OCI-LY1 (cell line): ENCODE results near the gene NAV2.

Experiments
- H2AFZ ChIP-seq: fragments of 200-600 bp; sonication (generic), shearing (Covaris generic); 2 replicates; pipeline ENCODE4 v1.6.0; 2014; ENCODE audit warnings: antibody characterized with exemption, mild to moderate bottlenecking, low read length
- H3F3A ChIP-seq: fragments of 200-600 bp; sonication (generic), shearing (Covaris generic); 2 replicates; pipeline ENCODE4 v1.6.0; 2014; ENCODE audit warnings: mild to moderate bottlenecking, antibody characterized with exemption, low read length, moderate library complexity; ENCODE audit not compliant: insufficient read depth
- H3K27ac ChIP-seq: fragments of 200-600 bp; sonication (generic); 2 replicates; pipeline ENCODE4 v1.5.1; 2014; ENCODE audit warnings: low read length, mixed run types, mild to moderate bottlenecking, low read depth; ENCODE audit not compliant: poor library complexity, severe bottlenecking
- H3K27me3 ChIP-seq: fragments of 200-600 bp; sonication (generic); 2 replicates; pipeline ENCODE4 v1.6.0; 2014; ENCODE audit warnings: antibody characterized with exemption, mild to moderate bottlenecking, low read length, moderate library complexity; ENCODE audit not compliant: insufficient read depth
- H3K36me3 ChIP-seq: fragments of 200-600 bp; sonication (generic); 2 replicates; pipeline ENCODE4 v1.6.1; 2014; ENCODE audit warnings: mild to moderate bottlenecking, antibody characterized with exemption, low read length, moderate library complexity, mixed read lengths; ENCODE audit not compliant: insufficient read depth
- H3K4me1 ChIP-seq: fragments of 200-600 bp; sonication (generic); 2 replicates; pipeline ENCODE4 v1.5.1; 2014; ENCODE audit warnings: mild to moderate bottlenecking, low read length, moderate library complexity; ENCODE audit not compliant: insufficient read depth, severe bottlenecking
- H3K4me2 ChIP-seq: fragments of 200-600 bp; sonication (generic), shearing (Covaris generic); 2 replicates; pipeline ENCODE4 v1.6.1; 2014; ENCODE audit warnings: low read length
- H3K4me3 ChIP-seq: fragments of 200-600 bp; sonication (generic); 2 replicates; pipeline ENCODE4 v1.5.1; 2014; ENCODE audit warnings: low read length, low read depth, mild to moderate bottlenecking, mixed read lengths; ENCODE audit not compliant: poor library complexity, severe bottlenecking
- H3K79me2 ChIP-seq: fragments of 200-600 bp; shearing (Covaris generic); 2 replicates; pipeline ENCODE4 v1.6.1; 2016; ENCODE audit warnings: mixed run types, low read length, mixed read lengths; ENCODE audit not compliant: insufficient read depth
- H3K9ac ChIP-seq: fragments of 200-600 bp; sonication (generic), shearing (Covaris generic); 2 replicates; pipeline ENCODE4 v1.6.1; 2014; ENCODE audit warnings: mild to moderate bottlenecking, low read length, mixed read lengths
- H3K9me2 ChIP-seq: fragments of 200-600 bp; sonication (generic), shearing (Covaris generic); 2 replicates; pipeline ENCODE4 v1.6.1; 2014; ENCODE audit warnings: low read depth, mild to moderate bottlenecking, low read length, mixed read lengths
- H3K9me3 ChIP-seq: fragments of 200-600 bp; shearing (Covaris generic); 2 replicates; pipeline ENCODE4 v1.6.1; 2014; ENCODE audit warnings: low read length, mixed read lengths
- H4K20me1 ChIP-seq: fragments of 200-600 bp; sonication (generic), shearing (Covaris generic); 2 replicates; pipeline ENCODE4 v1.6.0; 2016; ENCODE audit warnings: mild to moderate bottlenecking, low read length; ENCODE audit not compliant: insufficient read depth
- EZH2 ChIP-seq: fragments of 200-600 bp; sonication (generic), shearing (Covaris generic); IDR thresholded peaks from 2 replicates; pipeline ENCODE4 v1.8.0; 2017; ENCODE audit warnings: borderline replicate concordance, mixed run types, mild to moderate bottlenecking, antibody characterized with exemption, low read length, moderate library complexity, mixed read lengths
- TF ChIP-seq, protein P1 (sequence below): fragments of 200-600 bp; sonication (generic), shearing (Covaris generic); IDR thresholded peaks from 2 replicates; pipeline ENCODE4 v1.5.1; 2017; ENCODE audit warnings: mild to moderate bottlenecking, antibody characterized with exemption, low read length, moderate library complexity, mixed read lengths

Gene NAV2

DNA sequence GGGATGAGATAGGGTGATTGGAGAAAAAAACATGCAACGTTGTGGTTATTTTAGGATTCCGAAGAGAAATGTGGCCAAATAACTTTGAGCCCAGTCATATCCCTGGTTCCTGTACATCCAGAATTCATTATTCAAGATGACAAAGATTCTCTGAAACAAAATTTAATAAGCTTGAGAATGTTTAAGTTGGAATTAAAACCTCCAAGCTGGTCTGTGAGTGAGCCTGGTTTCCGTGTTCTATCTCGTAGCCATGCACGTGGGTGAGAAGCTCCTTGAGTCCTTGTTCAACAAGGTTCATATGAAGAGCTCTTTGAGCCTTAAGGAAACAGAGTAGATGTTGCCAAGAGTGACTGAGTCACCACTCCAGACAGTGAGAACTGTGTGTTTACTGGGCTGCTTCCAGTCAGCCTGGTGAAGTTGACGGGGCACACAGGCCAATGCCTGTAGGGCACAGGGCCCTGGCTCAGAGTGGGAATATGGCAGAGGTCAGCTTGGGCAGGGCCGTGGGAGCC, 206.5 kb downstream of the NAV2 start:
- no peaks in the 10 kb centered on the region for H3K4me1 ChIP-seq
- H3K27me3 ChIP-seq, result 0 out of 2 replicates have a peak, but pooled peaks cover under 1% of the 10 kb centered on the region
- H3K9ac ChIP-seq, result no peak overlapping the region
- TF ChIP-seq EZH2, result no peak
- TF ChIP-seq, protein P1, sequence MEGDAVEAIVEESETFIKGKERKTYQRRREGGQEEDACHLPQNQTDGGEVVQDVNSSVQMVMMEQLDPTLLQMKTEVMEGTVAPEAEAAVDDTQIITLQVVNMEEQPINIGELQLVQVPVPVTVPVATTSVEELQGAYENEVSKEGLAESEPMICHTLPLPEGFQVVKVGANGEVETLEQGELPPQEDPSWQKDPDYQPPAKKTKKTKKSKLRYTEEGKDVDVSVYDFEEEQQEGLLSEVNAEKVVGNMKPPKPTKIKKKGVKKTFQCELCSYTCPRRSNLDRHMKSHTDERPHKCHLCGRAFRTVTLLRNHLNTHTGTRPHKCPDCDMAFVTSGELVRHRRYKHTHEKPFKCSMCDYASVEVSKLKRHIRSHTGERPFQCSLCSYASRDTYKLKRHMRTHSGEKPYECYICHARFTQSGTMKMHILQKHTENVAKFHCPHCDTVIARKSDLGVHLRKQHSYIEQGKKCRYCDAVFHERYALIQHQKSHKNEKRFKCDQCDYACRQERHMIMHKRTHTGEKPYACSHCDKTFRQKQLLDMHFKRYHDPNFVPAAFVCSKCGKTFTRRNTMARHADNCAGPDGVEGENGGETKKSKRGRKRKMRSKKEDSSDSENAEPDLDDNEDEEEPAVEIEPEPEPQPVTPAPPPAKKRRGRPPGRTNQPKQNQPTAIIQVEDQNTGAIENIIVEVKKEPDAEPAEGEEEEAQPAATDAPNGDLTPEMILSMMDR, result no peak
- H3K4me3 ChIP-seq, result no peak overlapping the region
- H3K79me2 ChIP-seq, result no peaks in the 10 kb centered on the region
- H4K20me1 ChIP-seq, result no peaks in the 10 kb centered on the region
- H3K27ac ChIP-seq, result no peak overlapping the region
- no peaks in the 10 kb centered on the region for H3K9me3 ChIP-seq
- no peaks in the 10 kb centered on the region for H3K36me3 ChIP-seq
- no peaks in the 10 kb centered on the region for H3K9me2 ChIP-seq
- no peak overlapping the region for H2AFZ ChIP-seq
- no peaks in the 10 kb centered on the region for H3F3A ChIP-seq
- no peak overlapping the region for H3K4me2 ChIP-seq

DNA sequence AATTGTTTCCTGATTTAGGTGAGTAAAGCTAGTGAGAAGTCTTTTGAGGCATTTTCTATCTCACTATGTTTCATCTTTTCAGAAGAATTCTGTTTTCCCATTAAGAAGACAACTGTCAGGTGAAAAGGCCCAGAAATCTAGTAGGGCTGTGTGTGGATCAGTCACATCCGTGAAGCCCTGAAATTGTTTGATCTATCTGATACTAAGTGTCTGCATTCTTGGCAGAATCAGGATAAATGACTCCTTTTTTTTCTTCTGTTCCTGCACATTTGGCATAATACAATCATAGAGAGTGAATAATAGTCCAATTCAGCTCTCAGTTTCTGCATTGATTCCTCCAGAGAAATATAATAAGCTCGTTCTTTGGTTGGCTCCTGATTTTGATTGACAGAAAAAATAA, 208.3 kb downstream of the NAV2 start:
- Histone ChIP-seq H3K9me2 (no peaks in the 10 kb centered on the region), H3K79me2 (no peaks in the 10 kb centered on the region), H3K4me3 (no peak overlapping the region), H3K27ac (no peak overlapping the region), H3K9me3 (no peaks in the 10 kb centered on the region), H2AFZ (no peak overlapping the region), H3K4me1 (no peaks in the 10 kb centered on the region), H3F3A (no peaks in the 10 kb centered on the region), H3K36me3 (no peaks in the 10 kb centered on the region), H3K27me3 (no peaks in the 10 kb centered on the region), H4K20me1 (no peaks in the 10 kb centered on the region), H3K9ac (no peak overlapping the region), H3K4me2 (no peak overlapping the region)
- TF ChIP-seq EZH2, result no peak
- TF ChIP-seq, protein P1, result no peak

DNA sequence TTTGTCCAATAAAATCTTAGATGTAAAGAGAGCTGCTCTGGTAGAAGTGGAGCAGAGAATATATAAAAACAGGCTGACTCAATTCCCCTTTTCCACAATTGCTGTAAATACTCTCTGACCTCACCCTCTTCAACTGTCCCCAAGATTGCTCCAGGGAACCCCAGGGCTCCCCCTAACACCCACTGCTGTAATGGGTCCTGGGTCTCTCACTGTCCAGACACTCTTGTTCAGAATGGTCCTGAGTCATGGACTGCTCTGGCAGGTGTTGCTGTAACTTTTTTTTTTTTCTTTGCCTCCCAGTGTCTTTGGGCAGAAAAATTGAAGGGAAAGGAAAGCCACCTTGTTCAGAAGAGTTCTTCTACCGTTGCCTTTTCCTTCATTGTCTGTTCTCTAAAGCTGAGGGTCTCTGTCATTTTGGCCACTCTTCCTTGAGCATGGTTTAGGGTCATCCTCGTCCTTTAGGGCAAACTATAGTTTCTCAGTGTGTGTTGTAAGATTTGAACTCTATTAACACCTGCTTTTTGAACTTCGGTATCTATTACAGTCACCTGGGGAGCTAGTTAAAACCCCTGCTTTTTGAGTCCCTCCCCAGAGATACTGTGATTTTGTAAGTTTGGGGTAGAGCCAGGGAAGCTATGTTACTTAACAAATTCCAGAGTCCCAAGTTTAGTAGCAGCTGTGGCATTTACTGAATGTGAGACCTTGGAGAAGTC, 209.5 kb downstream of the NAV2 start:
- Histone ChIP-seq H3K27ac (no peak overlapping the region), H3K4me2 (no peak overlapping the region), H4K20me1 (no peaks in the 10 kb centered on the region), H3K79me2 (no peaks in the 10 kb centered on the region), H3K36me3 (no peaks in the 10 kb centered on the region), H3K4me3 (no peak overlapping the region), H3F3A (no peaks in the 10 kb centered on the region), H3K27me3 (no peaks in the 10 kb centered on the region), H2AFZ (no peak overlapping the region), H3K9me2 (no peaks in the 10 kb centered on the region), H3K9ac (no peak overlapping the region), H3K9me3 (no peaks in the 10 kb centered on the region), H3K4me1 (no peaks in the 10 kb centered on the region)
- TF ChIP-seq EZH2, result no peak
- TF ChIP-seq, protein P1, result no peak
